NT2/D1 (cell line): ENCODE data around the gene GEMIN4.
"Not testable (repeated sequence)": the region's sequence is repeated elsewhere in the genome, so short reads cannot be mapped to it uniquely, and the experiment has no call there.

Source experiments
- DNase-seq: peaks from one replicate; pipeline ENCODE4 v3.0.0-alpha.2; 2011; ENCODE audit warnings: low read depth, low spot score
- H3K27me3 ChIP-seq: 2 replicates; pipeline ENCODE4 v1.6.0; 2011; ENCODE audit warnings: mild to moderate bottlenecking; ENCODE audit not compliant: insufficient read length, insufficient read depth
- H3K36me3 ChIP-seq: 2 replicates; pipeline ENCODE4 v1.6.1; 2011; ENCODE audit warnings: mild to moderate bottlenecking, low read length, mixed read lengths; ENCODE audit not compliant: insufficient read depth, insufficient read length
- H3K4me1 ChIP-seq: 2 replicates; pipeline ENCODE4 v1.5.1; 2011; ENCODE audit not compliant: insufficient read depth, insufficient read length
- H3K4me3 ChIP-seq: 2 replicates; pipeline ENCODE4 v1.5.1; 2011; ENCODE audit warnings: low read depth; ENCODE audit not compliant: insufficient read length
- H3K9ac ChIP-seq: 2 replicates; pipeline ENCODE4 v1.6.0; 2011; ENCODE audit warnings: low read depth; ENCODE audit not compliant: insufficient read length
- H3K9me3 ChIP-seq: 2 replicates; pipeline ENCODE4 v1.5.1; 2011; ENCODE audit warnings: mild to moderate bottlenecking, low read length; ENCODE audit not compliant: insufficient read depth
- SUZ12 ChIP-seq: IDR thresholded peaks from 2 replicates; pipeline ENCODE4 v1.6.1; 2011; ENCODE audit not compliant: insufficient read length, insufficient read depth; ENCODE audit errors: extremely low read depth
- YY1 ChIP-seq: IDR thresholded peaks from 2 replicates; pipeline ENCODE4 v1.6.1; 2011; ENCODE audit not compliant: insufficient read length, insufficient read depth
- ZNF274 ChIP-seq: IDR thresholded peaks from 2 replicates; pipeline ENCODE4 v1.6.1; 2011; ENCODE audit warnings: mild to moderate bottlenecking, low read depth, low read length

The GEMIN4 gene

GRCh38 chr17:704111-704864, 47.8 kb downstream of the GEMIN4 start:
- Histone ChIP-seq H3K9ac (no peak overlapping the region), H3K4me3 (no peak overlapping the region), H3K4me1 (no peaks in the 10 kb centered on the region), H3K36me3 (peaks cover 39% of the 10 kb centered on the region), H3K27me3 (no peaks in the 10 kb centered on the region), H3K9me3 (no peaks in the 10 kb centered on the region)
- TF ChIP-seq SUZ12 (no peak), YY1 (no peak), ZNF274 (no peak)
- DNase-seq = no peak

- Histone ChIP-seq H3K9ac (no peak overlapping the region), H3K27me3 (no peaks in the 10 kb centered on the region), H3K9me3 (no peaks in the 10 kb centered on the region), H3K36me3 (peaks cover 37% of the 10 kb centered on the region), H3K4me1 (no peaks in the 10 kb centered on the region), H3K4me3 (no peak overlapping the region)
- no peak for DNase-seq
- TF ChIP-seq YY1 = no peak
- TF ChIP-seq SUZ12 = no peak
- no peak for TF ChIP-seq ZNF274
Observed at GRCh38 chr17:703081-703875, 48.8 kb downstream of the GEMIN4 start.

- H3K4me3 ChIP-seq = no peak overlapping the region
- peaks cover 41% of the 10 kb centered on the region for H3K36me3 ChIP-seq
- TF ChIP-seq SUZ12 = no peak
- no peak for TF ChIP-seq YY1
- no peak for TF ChIP-seq ZNF274
- H3K27me3 ChIP-seq = no peaks in the 10 kb centered on the region
- H3K9ac ChIP-seq = no peak overlapping the region
- DNase-seq = no peak
- no peaks in the 10 kb centered on the region for H3K4me1 ChIP-seq
- H3K9me3 ChIP-seq = no peaks in the 10 kb centered on the region
Observed at GRCh38 chr17:700504-701094, 51.5 kb downstream of the GEMIN4 start.

GRCh38 chr17:699345-699744, 52.7 kb downstream of the GEMIN4 start:
- peaks cover 43% of the 10 kb centered on the region for H3K36me3 ChIP-seq
- no peaks in the 10 kb centered on the region for H3K9me3 ChIP-seq
- TF ChIP-seq YY1 = no peak
- no peak for TF ChIP-seq SUZ12
- TF ChIP-seq ZNF274 = no peak
- H3K4me1 ChIP-seq = no peaks in the 10 kb centered on the region
- H3K4me3 ChIP-seq = no peak overlapping the region
- H3K9ac ChIP-seq = no peak overlapping the region
- no peaks in the 10 kb centered on the region for H3K27me3 ChIP-seq
- DNase-seq = no peak

GRCh38 chr17:698096-698495, 54.0 kb downstream of the GEMIN4 start:
- not testable (repeated sequence) for H3K9me3 ChIP-seq, H3K9ac ChIP-seq, H3K27me3 ChIP-seq, DNase-seq, H3K4me3 ChIP-seq, H3K4me1 ChIP-seq
- H3K36me3 ChIP-seq = peaks cover 43% of the 10 kb centered on the region

- Histone ChIP-seq H3K36me3 (peaks cover 43% of the 10 kb centered on the region), H3K4me1 (no peaks in the 10 kb centered on the region), H3K4me3 (no peak overlapping the region), H3K27me3 (no peaks in the 10 kb centered on the region), H3K9me3 (no peaks in the 10 kb centered on the region), H3K9ac (no peak overlapping the region)
- DNase-seq = no peak
- TF ChIP-seq YY1 = no peak
- no peak for TF ChIP-seq ZNF274
- no peak for TF ChIP-seq SUZ12
Observed at GRCh38 chr17:697682-698081, 54.4 kb downstream of the GEMIN4 start.

GRCh38 chr17:696369-696768, 55.7 kb downstream of the GEMIN4 start:
- Histone ChIP-seq H3K4me1 (no peaks in the 10 kb centered on the region), H3K9ac (no peak overlapping the region), H3K36me3 (peaks cover 49% of the 10 kb centered on the region), H3K9me3 (no peaks in the 10 kb centered on the region), H3K27me3 (no peaks in the 10 kb centered on the region), H3K4me3 (no peak overlapping the region)
- DNase-seq = no peak
- TF ChIP-seq YY1 (no peak), SUZ12 (no peak), ZNF274 (no peak)
